Measurements from ENCODE around the gene PLEKHA4.
"Not testable (repeated sequence)": the region's sequence is repeated elsewhere in the genome, so short reads cannot be mapped to it uniquely, and the experiment has no call there.

Gene PLEKHA4

GRCh38 chr19:48866692-48867091, 1.7 kb downstream of the PLEKHA4 start:
- TF ChIP-seq ZNF274 (IDR thresholded peaks at IDR 0.05; ENCODE audit: low read depth, low read length): no peak
- H3K4me3 ChIP-seq (ENCODE audit: low read length): no peak overlapping the region

GRCh38 chr19:48862827-48863226, 5.6 kb downstream of the PLEKHA4 start:
- TF ChIP-seq ZNF274 (IDR thresholded peaks at IDR 0.05; ENCODE audit: low read depth, low read length): no peak
- no peak overlapping the region for H3K4me3 ChIP-seq (ENCODE audit: low read length)

- H3K4me3 ChIP-seq (ENCODE audit: low read length): no peak overlapping the region
- no peak for TF ChIP-seq ZNF274 (IDR thresholded peaks at IDR 0.05; ENCODE audit: low read depth, low read length)
Observed at GRCh38 chr19:48861313-48861712, 7.1 kb downstream of the PLEKHA4 start.

GRCh38 chr19:48859711-48860572, 8.5 kb downstream of the PLEKHA4 start:
- TF ChIP-seq ZNF274 (IDR thresholded peaks at IDR 0.05; ENCODE audit: low read depth, low read length): no peak
- peak overlapping the region; percentile 71; the same call in 1 of the 2 replicates for H3K4me3 ChIP-seq (ENCODE audit: low read length)

GRCh38 chr19:48858984-48859710, 9.3 kb downstream of the PLEKHA4 start:
- no peak for TF ChIP-seq ZNF274 (IDR thresholded peaks at IDR 0.05; ENCODE audit: low read depth, low read length)
- peak overlapping the region; percentile 71; the same call in 1 of the 2 replicates for H3K4me3 ChIP-seq (ENCODE audit: low read length)

GRCh38 chr19:48856921-48857320, 11.5 kb downstream of the PLEKHA4 start:
- no peak for TF ChIP-seq ZNF274 (IDR thresholded peaks at IDR 0.05; ENCODE audit: low read depth, low read length)

GRCh38 chr19:48854103-48854502, 14.3 kb downstream of the PLEKHA4 start:
- no peak overlapping the region for H3K4me3 ChIP-seq (ENCODE audit: low read length)
- TF ChIP-seq ZNF274 (IDR thresholded peaks at IDR 0.05; ENCODE audit: low read depth, low read length): no peak

More at GRCh38 chr19:48856921-48857320, 11.5 kb downstream of the PLEKHA4 start:
- no peak overlapping the region for H3K4me3 ChIP-seq (ENCODE audit: low read length)

- TF ChIP-seq ZNF274 (IDR thresholded peaks at IDR 0.05; ENCODE audit: low read depth, low read length): no peak
- H3K4me3 ChIP-seq (ENCODE audit: low read length): no peak overlapping the region
Observed at GRCh38 chr19:48853483-48853882, 14.9 kb downstream of the PLEKHA4 start.

- TF ChIP-seq ZNF274 (IDR thresholded peaks at IDR 0.05; ENCODE audit: low read depth, low read length): no peak
- H3K4me3 ChIP-seq (ENCODE audit: low read length): no peak overlapping the region
Observed at GRCh38 chr19:48852292-48852691, 16.1 kb downstream of the PLEKHA4 start.

- not testable (repeated sequence) for H3K4me3 ChIP-seq (ENCODE audit: low read length)
Observed at GRCh38 chr19:48846659-48847058, 21.8 kb downstream of the PLEKHA4 start.

- H3K4me3 ChIP-seq (ENCODE audit: low read length): no peak overlapping the region
- TF ChIP-seq ZNF274 (IDR thresholded peaks at IDR 0.05; ENCODE audit: low read depth, low read length): no peak
Observed at GRCh38 chr19:48845384-48845783, 23.0 kb downstream of the PLEKHA4 start.

GRCh38 chr19:48844472-48844871, 23.9 kb downstream of the PLEKHA4 start:
- H3K4me3 ChIP-seq (ENCODE audit: low read length): no peak overlapping the region
- no peak for TF ChIP-seq ZNF274 (IDR thresholded peaks at IDR 0.05; ENCODE audit: low read depth, low read length)

GRCh38 chr19:48842789-48843162, 25.6 kb downstream of the PLEKHA4 start:
- TF ChIP-seq ZNF274 (IDR thresholded peaks at IDR 0.05; ENCODE audit: low read depth, low read length): no peak
- no peak overlapping the region for H3K4me3 ChIP-seq (ENCODE audit: low read length)

- TF ChIP-seq ZNF274 (IDR thresholded peaks at IDR 0.05; ENCODE audit: low read depth, low read length): no peak
- H3K4me3 ChIP-seq (ENCODE audit: low read length): no peak overlapping the region
Observed at GRCh38 chr19:48841571-48841970, 26.8 kb downstream of the PLEKHA4 start.

- H3K4me3 ChIP-seq (ENCODE audit: low read length): no peak overlapping the region
- no peak for TF ChIP-seq ZNF274 (IDR thresholded peaks at IDR 0.05; ENCODE audit: low read depth, low read length)
Observed at GRCh38 chr19:48841047-48841446, 27.4 kb downstream of the PLEKHA4 start.
